ENCODE measurements around the gene PLA2G12A.

PLA2G12A gene

GRCh38 chr4:109729718-109730618 is at the start of gene PLA2G12A:
Gene PLA2G12A, minus strand, starts transcription at chr4:109730070. Its CDS starts 261 bp downstream, at chr4:109729809.
- DNase-seq: peak; percentile 88

GRCh38 chr4:109764789-109765402 is 35.0 kb upstream of the PLA2G12A start:
- DNase-seq: no peak

- no peak for DNase-seq
Observed at GRCh38 chr4:109764376-109764775, 34.5 kb upstream of the PLA2G12A start.

GRCh38 chr4:109760682-109761081 is 30.8 kb upstream of the PLA2G12A start:
- DNase-seq: no peak

GRCh38 chr4:109755656-109756055 is 25.8 kb upstream of the PLA2G12A start:
- no peak for DNase-seq

GRCh38 chr4:109754093-109754857 is 24.4 kb upstream of the PLA2G12A start:
- no peak for DNase-seq

- DNase-seq: no peak
Observed at GRCh38 chr4:109752525-109752924, 22.7 kb upstream of the PLA2G12A start.

GRCh38 chr4:109751852-109752251 is 22.0 kb upstream of the PLA2G12A start:
- no peak for DNase-seq

- DNase-seq: no peak
Observed at GRCh38 chr4:109750652-109751244, 20.9 kb upstream of the PLA2G12A start.

- DNase-seq: no peak
Observed at GRCh38 chr4:109749388-109750082, 19.7 kb upstream of the PLA2G12A start.

- DNase-seq: no peak
Observed at GRCh38 chr4:109748114-109748513, 18.2 kb upstream of the PLA2G12A start.

- no peak for DNase-seq
Observed at GRCh38 chr4:109746728-109747127, 16.9 kb upstream of the PLA2G12A start.

GRCh38 chr4:109745830-109746229 is 16.0 kb upstream of the PLA2G12A start:
- no peak for DNase-seq

- DNase-seq: no peak
Observed at GRCh38 chr4:109739547-109739946, 9.7 kb upstream of the PLA2G12A start.

- no peak for DNase-seq
Observed at GRCh38 chr4:109738104-109738872, 8.4 kb upstream of the PLA2G12A start.

GRCh38 chr4:109735566-109736365 is 5.9 kb upstream of the PLA2G12A start:
- no peak for DNase-seq

GRCh38 chr4:109733728-109734127 is 3.9 kb upstream of the PLA2G12A start:
- no peak for DNase-seq

GRCh38 chr4:109730619-109731545 is 1.0 kb upstream of the PLA2G12A start:
- no peak for DNase-seq

GRCh38 chr4:109729117-109729717 is 653 bp downstream of the PLA2G12A start:
- no peak for DNase-seq

Measured in COR-L47 (cell line).